ENCODE results near the gene NCAPH2. TPM values are rescaled to one million over a fixed set of nuclear protein-coding genes. Genes with fewer than 3 reads are reported as not detected.
"Not testable (repeated sequence)": the region's sequence is repeated elsewhere in the genome, so short reads cannot be mapped to it uniquely, and the experiment has no call there.

Gene NCAPH2
- total and polyA plus RNA-seq, 2 experiments from 2014 or later: 50.3 to 59.4 TPM

GRCh38 chr22:50537765-50538164 lies 29.7 kb downstream of the NCAPH2 start:
- Histone ChIP-seq H3K27ac (no peak overlapping the region), H3K36me3 (no peaks in the 10 kb centered on the region), H3K27me3 (no peaks in the 10 kb centered on the region), H3K4me1 (ENCODE audit: low read depth) (peaks cover 17% of the 10 kb centered on the region), H3K4me3 (no peak overlapping the region), H3K9me3 (ENCODE audit: low read depth) (no peaks in the 10 kb centered on the region)
- no peak for DNase-seq (ENCODE audit: low read depth in 1 of 2, low spot score in 1 of 2)
- no peak for TF ChIP-seq CTCF (IDR thresholded peaks at IDR 0.05; ENCODE audit: low read depth, low read length)

GRCh38 chr22:50540381-50540780 lies 32.4 kb downstream of the NCAPH2 start:
- TF ChIP-seq CTCF (IDR thresholded peaks at IDR 0.05; ENCODE audit: low read depth, low read length): no peak
- no peaks in the 10 kb centered on the region for H3K36me3 ChIP-seq
- H3K27ac ChIP-seq: no peak overlapping the region
- no peak overlapping the region for H3K4me3 ChIP-seq
- peaks cover 7% of the 10 kb centered on the region for H3K27me3 ChIP-seq
- peaks cover 6% of the 10 kb centered on the region for H3K4me1 ChIP-seq (ENCODE audit: low read depth)
- DNase-seq (ENCODE audit: low read depth in 1 of 2, low spot score in 1 of 2): no peak
- no peaks in the 10 kb centered on the region for H3K9me3 ChIP-seq (ENCODE audit: low read depth)

DNA sequence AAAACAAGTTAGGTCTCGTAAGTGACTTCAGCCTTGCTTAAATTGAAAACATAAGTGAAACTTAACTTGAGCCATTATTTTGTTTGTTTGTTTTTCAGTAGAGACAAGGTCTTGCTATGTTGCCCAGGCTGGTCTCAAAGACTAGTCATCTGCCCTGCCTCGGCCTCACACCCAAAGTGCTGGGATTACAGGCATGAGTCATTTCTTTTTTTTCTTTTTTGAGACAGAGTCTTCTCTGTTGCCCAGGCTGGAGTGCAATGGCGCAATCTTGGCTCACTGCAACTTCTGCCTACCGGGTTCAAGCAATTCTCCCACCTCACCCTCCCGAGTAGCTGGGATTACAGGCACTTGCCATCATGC lies 33.6 kb downstream of the NCAPH2 start:
- not testable (repeated sequence) for H3K27ac ChIP-seq; H3K4me3 ChIP-seq; H3K27me3 ChIP-seq; H3K9me3 ChIP-seq (ENCODE audit: low read depth); H3K36me3 ChIP-seq
- peak in 1 of 2 donors; percentile 85 for DNase-seq (ENCODE audit: low read depth in 1 of 2, low spot score in 1 of 2)
- H3K4me1 ChIP-seq (ENCODE audit: low read depth): peaks cover 12% of the 10 kb centered on the region

DNA sequence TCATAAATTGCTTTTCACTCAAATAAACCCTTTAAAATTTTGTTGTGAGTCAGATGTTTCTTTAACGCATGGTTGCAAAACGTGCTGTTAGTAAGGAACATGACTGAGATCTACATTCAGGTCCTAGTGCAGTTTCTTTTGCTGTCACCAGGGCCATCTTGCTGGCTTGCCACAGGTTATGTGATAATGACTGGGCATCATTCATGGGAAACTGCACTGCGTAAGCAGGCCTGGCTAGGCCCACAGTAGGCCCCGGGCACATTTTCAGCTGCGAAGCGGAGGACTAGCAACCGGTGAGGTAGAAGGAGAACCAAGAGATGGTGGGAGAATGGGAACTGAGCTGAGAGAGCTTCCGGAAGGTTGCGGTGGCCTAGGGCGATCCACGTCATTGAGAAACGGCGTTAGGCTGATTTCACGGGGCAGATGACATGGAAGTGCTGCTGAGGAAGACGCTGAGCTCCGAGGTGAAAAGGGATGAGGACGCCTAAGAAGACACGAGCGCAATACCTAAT lies 34.4 kb downstream of the NCAPH2 start:
- peaks cover 7% of the 10 kb centered on the region for H3K27me3 ChIP-seq
- no peak for TF ChIP-seq CTCF (IDR thresholded peaks at IDR 0.05; ENCODE audit: low read depth, low read length)

DNA sequence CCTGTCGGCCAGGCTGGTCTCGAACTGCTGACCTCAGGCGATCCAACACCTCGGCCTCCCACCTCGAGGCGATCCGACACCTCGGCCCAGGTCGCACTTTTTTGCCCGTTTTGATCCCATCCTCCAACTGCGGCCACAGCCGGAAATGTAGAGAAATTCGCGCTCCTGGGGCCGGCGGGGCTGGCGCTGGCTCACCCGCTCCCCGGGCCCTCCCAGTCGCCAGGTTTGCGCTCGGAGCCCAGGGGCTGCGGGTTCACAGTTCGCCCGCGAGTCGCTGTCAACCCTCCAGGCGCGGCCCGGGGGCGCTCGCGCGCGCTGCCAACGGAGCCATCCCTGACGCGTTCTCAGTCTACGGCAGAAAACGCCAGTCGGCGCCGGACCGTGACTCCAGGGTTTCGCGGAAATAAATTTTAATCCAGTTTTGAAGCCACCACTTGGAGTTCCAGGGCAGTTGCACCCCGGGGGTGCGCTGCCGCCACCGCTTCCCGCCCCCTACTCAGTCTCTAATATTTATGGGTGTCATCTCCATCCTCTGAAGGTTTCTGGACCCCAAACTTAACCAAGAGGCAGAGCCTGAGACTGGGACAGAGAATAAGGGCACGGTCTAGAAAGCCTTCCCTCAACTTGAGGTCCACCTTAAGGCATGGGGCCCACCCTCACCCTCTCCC lies 36.2 kb downstream of the NCAPH2 start:
- peaks cover 9% of the 10 kb centered on the region for H3K4me1 ChIP-seq (ENCODE audit: low read depth)
- TF ChIP-seq CTCF (IDR thresholded peaks at IDR 0.05; ENCODE audit: low read depth, low read length): peak; percentile 68
- peaks cover 7% of the 10 kb centered on the region for H3K27me3 ChIP-seq
- no peak overlapping the region for H3K27ac ChIP-seq
- H3K4me3 ChIP-seq: no peak overlapping the region
- H3K9me3 ChIP-seq (ENCODE audit: low read depth): no peaks in the 10 kb centered on the region
- no peaks in the 10 kb centered on the region for H3K36me3 ChIP-seq
- DNase-seq (ENCODE audit: low read depth in 1 of 2, low spot score in 1 of 2): peak; percentile 77 to 84

More for the DNA sequence above, 34.4 kb downstream of the NCAPH2 start:
- Histone ChIP-seq H3K4me1 (ENCODE audit: low read depth) (peaks cover 12% of the 10 kb centered on the region), H3K4me3 (no peak overlapping the region), H3K27ac (no peak overlapping the region), H3K9me3 (ENCODE audit: low read depth) (no peaks in the 10 kb centered on the region), H3K36me3 (no peaks in the 10 kb centered on the region)
- DNase-seq (ENCODE audit: low read depth in 1 of 2, low spot score in 1 of 2): no peak

GRCh38 chr22:50544746-50545253 lies 36.8 kb downstream of the NCAPH2 start:
- peaks cover 6% of the 10 kb centered on the region for H3K4me1 ChIP-seq (ENCODE audit: low read depth)
- H3K4me3 ChIP-seq: no peak overlapping the region
- TF ChIP-seq CTCF (IDR thresholded peaks at IDR 0.05; ENCODE audit: low read depth, low read length): no peak
- DNase-seq (ENCODE audit: low read depth in 1 of 2, low spot score in 1 of 2): no peak
- no peaks in the 10 kb centered on the region for H3K36me3 ChIP-seq
- no peaks in the 10 kb centered on the region for H3K9me3 ChIP-seq (ENCODE audit: low read depth)
- peaks cover 7% of the 10 kb centered on the region for H3K27me3 ChIP-seq
- H3K27ac ChIP-seq: no peak overlapping the region
